HepG2 (cell line): ENCODE data around the gene AP1M2. TPM values are rescaled to one million over a fixed set of nuclear protein-coding genes. Genes with fewer than 3 reads are reported as not detected.

Experiments
- AGO2 ChIP-seq: fragments of 200-400 bp; formaldehyde crosslinking; optimal IDR thresholded peaks from 2 replicates; pipeline ENCODE3; 2017; ENCODE audit warnings: mild to moderate bottlenecking, low read depth, low read length, moderate library complexity
- CCDC6 ChIP-seq: sonication (generic); formaldehyde crosslinking; IDR thresholded peaks from 2 replicates; pipeline ENCODE4 v1.8.1; 2022; ENCODE audit warnings: mild to moderate bottlenecking, missing genetic modification reagents, moderate library complexity
- EZH2 ChIP-seq: conservative IDR thresholded peaks from 2 replicates; pipeline ENCODE4 v1.6.1; 2012; ENCODE audit warnings: mild to moderate bottlenecking, low read depth, low read length, moderate library complexity
- FOXK1 ChIP-seq: sonication (generic); formaldehyde crosslinking; IDR thresholded peaks from 2 replicates; pipeline ENCODE4 v1.4.0; 2020; ENCODE audit warnings: low read depth, missing genetic modification reagents, borderline replicate concordance
- HMGA1 ChIP-seq: sonication (generic); formaldehyde crosslinking; conservative IDR thresholded peaks from 2 replicates; pipeline ENCODE4 v1.4.0; 2020; ENCODE audit warnings: missing genetic modification reagents
- HNRNPUL1 ChIP-seq: fragments of 200-400 bp; formaldehyde crosslinking; IDR thresholded peaks from 2 replicates; pipeline ENCODE4 v1.6.1; 2017; ENCODE audit warnings: low read depth, mild to moderate bottlenecking, low read length, moderate library complexity
- LCORL ChIP-seq, 2 experiments: fragments of 450-650 bp in 1 of 2; sonication (generic) in 1 of 2; formaldehyde crosslinking in 1 of 2; IDR thresholded peaks; 2 replicates each; pipeline versions ENCODE4 v1.5.0 to v1.6.1; 2017 to 2020; ENCODE audit warnings: antibody characterized with exemption in 1 of 2, missing genetic modification reagents in 1 of 2
- MEIS2 ChIP-seq: sonication (generic); formaldehyde crosslinking; IDR thresholded peaks from 2 replicates; pipeline ENCODE4 v1.9.0; 2021; ENCODE audit warnings: mild to moderate bottlenecking, missing genetic modification reagents
- RORA ChIP-seq: sonication (generic); formaldehyde crosslinking; IDR thresholded peaks from 2 replicates; pipeline ENCODE4 v1.5.0; 2020; ENCODE audit warnings: mild to moderate bottlenecking, missing genetic modification reagents, moderate library complexity
- ZBTB1 ChIP-seq: sonication (generic); formaldehyde crosslinking; IDR thresholded peaks from 2 replicates; pipeline ENCODE4 v1.4.0; 2020; ENCODE audit warnings: missing genetic modification reagents, borderline replicate concordance
- ZNF484 ChIP-seq: sonication (generic); formaldehyde crosslinking; IDR thresholded peaks from 2 replicates; pipeline ENCODE4 v1.5.1; 2020; ENCODE audit warnings: mild to moderate bottlenecking, low read depth, missing genetic modification reagents, borderline replicate concordance
- ZNF563 ChIP-seq: sonication (generic); formaldehyde crosslinking; IDR thresholded peaks from 2 replicates; pipeline ENCODE4 v1.8.0; 2022; ENCODE audit warnings: mild to moderate bottlenecking, moderate library complexity, missing genetic modification reagents
- polyA plus RNA-seq, 8 experiments: library from polyadenylated mRNA; depleted of rRNA in 3 of 8; stranded (reverse) in 7 of 8; unstranded in 1 of 8; fragments of >200 nt; fragmentation: Illumina TruSeq in 4 of 8; extraction: Trizol in 4 of 8; gene quantifications; 2 replicates each; pipeline versions ENCODE4 v1.2.1 to v1.2.3, GENCODE V29; 2011 to 2016; ENCODE audit warnings: low read depth in 4 of 8, missing spikeins in 1 of 8, mixed read lengths in 1 of 8; ENCODE audit not compliant: insufficient read depth in 1 of 8
- total RNA-seq, 5 experiments: library from RNA; depleted of rRNA; stranded (reverse); fragments of >200 nt; fragmentation: Illumina TruSeq; extraction: Trizol; gene quantifications; 2 replicates each; pipeline ENCODE4 v1.2.3, GENCODE V29; 2016; ENCODE audit warnings: low read depth in 1 of 5
- TF ChIP-seq, protein P1 (sequence below): sonication (generic); formaldehyde crosslinking; IDR thresholded peaks from 2 replicates; pipeline ENCODE4 v1.4.0; 2020; ENCODE audit warnings: missing genetic modification reagents
- TF ChIP-seq, protein P2 (sequence below): sonication (generic); formaldehyde crosslinking; IDR thresholded peaks from 2 replicates; pipeline ENCODE4 v1.4.0; 2020; ENCODE audit warnings: missing genetic modification reagents
- TF ChIP-seq, protein P3 (sequence below): sonication (generic); formaldehyde crosslinking; IDR thresholded peaks from 2 replicates; pipeline ENCODE4 v1.8.0; 2022; ENCODE audit warnings: missing genetic modification reagents, mild to moderate bottlenecking, inconsistent platforms, borderline replicate concordance
- TF ChIP-seq, protein P4 (sequence below): sonication (generic); formaldehyde crosslinking; IDR thresholded peaks from 2 replicates; pipeline ENCODE4 v1.4.0; 2020; ENCODE audit warnings: mild to moderate bottlenecking, missing genetic modification reagents, borderline replicate concordance

The AP1M2 gene
- total and polyA plus RNA-seq, 2 of the 13 experiments (the other 11 are each of a cell fraction or from before 2014, with no cell fraction given), result 6.3 to 76.8 TPM

DNA sequence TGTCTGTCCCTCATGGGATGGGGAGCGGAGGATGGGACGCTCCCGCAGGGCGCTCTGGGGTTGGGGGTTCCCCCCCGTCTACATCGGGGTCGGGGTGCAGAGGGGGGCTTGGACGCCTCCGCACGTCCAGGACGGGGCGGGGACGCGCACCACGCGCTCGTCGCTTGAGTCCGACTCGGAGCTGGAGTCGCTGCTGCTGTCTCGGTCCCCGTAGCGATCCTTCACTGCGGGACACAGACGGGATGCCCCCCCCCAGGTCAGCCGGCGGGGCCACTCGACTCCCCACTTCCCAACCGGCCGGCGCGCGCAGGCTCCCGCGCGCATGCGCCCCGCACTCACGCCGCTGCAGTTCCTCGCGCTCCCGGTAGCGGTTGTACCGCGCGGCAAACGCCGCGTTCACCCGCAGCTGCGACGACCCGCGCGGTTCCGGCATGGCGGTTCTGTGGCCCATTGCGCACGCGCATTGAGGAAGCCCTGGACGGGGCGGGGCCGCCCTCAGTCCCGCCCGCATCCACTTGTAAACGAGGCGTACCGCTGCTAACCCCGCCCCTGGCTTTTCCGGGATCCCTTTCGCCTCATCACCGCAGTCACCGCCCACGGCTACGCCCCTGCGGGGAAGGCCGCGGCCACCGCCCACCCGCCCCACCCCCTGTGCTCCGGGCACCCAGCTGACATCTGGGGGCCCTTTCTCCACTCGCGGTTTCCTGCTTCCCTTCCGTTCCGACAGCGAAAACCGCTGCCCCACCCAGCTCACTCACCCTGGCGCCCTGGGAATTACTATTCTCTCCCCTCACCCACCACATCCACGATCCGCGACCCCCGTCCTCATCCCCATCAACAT is 21.3 kb downstream of the AP1M2 start, which contains the start of gene KRI1 (continued):
- TF ChIP-seq RORA, result no peak
- TF ChIP-seq MEIS2 (CRISPR knock-in tag), result peak; percentile 78
- TF ChIP-seq, protein P1, sequence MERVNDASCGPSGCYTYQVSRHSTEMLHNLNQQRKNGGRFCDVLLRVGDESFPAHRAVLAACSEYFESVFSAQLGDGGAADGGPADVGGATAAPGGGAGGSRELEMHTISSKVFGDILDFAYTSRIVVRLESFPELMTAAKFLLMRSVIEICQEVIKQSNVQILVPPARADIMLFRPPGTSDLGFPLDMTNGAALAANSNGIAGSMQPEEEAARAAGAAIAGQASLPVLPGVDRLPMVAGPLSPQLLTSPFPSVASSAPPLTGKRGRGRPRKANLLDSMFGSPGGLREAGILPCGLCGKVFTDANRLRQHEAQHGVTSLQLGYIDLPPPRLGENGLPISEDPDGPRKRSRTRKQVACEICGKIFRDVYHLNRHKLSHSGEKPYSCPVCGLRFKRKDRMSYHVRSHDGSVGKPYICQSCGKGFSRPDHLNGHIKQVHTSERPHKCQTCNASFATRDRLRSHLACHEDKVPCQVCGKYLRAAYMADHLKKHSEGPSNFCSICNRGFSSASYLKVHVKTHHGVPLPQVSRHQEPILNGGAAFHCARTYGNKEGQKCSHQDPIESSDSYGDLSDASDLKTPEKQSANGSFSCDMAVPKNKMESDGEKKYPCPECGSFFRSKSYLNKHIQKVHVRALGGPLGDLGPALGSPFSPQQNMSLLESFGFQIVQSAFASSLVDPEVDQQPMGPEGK (CRISPR knock-in tag), result peak; percentile 92
- 0 out of 2 replicates have a peak, but pooled peaks have one; percentile 49 for TF ChIP-seq HNRNPUL1
- no peak for TF ChIP-seq LCORL (IDR thresholded peaks at IDR 0.05)
- peak; percentile 64 for TF ChIP-seq LCORL (CRISPR knock-in tag; IDR thresholded peaks at IDR 0.05)
- TF ChIP-seq AGO2, result peak; percentile 45
- no peak for TF ChIP-seq EZH2
- TF ChIP-seq FOXK1 (CRISPR knock-in tag), result peak; percentile 82
- no peak for TF ChIP-seq ZBTB1 (CRISPR knock-in tag)
- peak; percentile 91 for TF ChIP-seq ZNF563
- TF ChIP-seq, protein P2, sequence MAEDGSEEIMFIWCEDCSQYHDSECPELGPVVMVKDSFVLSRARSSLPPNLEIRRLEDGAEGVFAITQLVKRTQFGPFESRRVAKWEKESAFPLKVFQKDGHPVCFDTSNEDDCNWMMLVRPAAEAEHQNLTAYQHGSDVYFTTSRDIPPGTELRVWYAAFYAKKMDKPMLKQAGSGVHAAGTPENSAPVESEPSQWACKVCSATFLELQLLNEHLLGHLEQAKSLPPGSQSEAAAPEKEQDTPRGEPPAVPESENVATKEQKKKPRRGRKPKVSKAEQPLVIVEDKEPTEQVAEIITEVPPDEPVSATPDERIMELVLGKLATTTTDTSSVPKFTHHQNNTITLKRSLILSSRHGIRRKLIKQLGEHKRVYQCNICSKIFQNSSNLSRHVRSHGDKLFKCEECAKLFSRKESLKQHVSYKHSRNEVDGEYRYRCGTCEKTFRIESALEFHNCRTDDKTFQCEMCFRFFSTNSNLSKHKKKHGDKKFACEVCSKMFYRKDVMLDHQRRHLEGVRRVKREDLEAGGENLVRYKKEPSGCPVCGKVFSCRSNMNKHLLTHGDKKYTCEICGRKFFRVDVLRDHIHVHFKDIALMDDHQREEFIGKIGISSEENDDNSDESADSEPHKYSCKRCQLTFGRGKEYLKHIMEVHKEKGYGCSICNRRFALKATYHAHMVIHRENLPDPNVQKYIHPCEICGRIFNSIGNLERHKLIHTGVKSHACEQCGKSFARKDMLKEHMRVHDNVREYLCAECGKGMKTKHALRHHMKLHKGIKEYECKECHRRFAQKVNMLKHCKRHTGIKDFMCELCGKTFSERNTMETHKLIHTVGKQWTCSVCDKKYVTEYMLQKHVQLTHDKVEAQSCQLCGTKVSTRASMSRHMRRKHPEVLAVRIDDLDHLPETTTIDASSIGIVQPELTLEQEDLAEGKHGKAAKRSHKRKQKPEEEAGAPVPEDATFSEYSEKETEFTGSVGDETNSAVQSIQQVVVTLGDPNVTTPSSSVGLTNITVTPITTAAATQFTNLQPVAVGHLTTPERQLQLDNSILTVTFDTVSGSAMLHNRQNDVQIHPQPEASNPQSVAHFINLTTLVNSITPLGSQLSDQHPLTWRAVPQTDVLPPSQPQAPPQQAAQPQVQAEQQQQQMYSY (CRISPR knock-in tag), result no peak
- TF ChIP-seq, protein P3, sequence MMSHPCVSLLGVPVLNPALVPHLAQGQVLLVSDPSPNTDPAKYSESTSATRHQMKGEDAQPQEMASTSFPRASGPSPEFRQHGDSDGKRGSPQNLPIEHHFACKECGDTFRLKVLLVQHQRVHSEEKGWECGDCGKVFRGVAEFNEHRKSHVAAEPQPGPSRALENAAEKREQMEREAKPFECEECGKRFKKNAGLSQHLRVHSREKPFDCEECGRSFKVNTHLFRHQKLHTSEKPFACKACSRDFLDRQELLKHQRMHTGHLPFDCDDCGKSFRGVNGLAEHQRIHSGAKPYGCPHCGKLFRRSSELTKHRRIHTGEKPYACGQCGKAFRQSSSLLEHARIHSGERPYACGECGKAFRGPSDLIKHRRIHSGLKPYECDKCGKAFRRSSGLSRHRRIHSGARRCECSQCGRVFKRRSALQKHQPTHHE (CRISPR knock-in tag), result peak; percentile 85; the same call in 1 of the 2 replicates
- peak; percentile 95 for TF ChIP-seq CCDC6 (CRISPR knock-in tag)
- TF ChIP-seq ZNF484 (CRISPR knock-in tag), result no peak
- no peak for TF ChIP-seq HMGA1 (CRISPR knock-in tag)
- TF ChIP-seq, protein P4, sequence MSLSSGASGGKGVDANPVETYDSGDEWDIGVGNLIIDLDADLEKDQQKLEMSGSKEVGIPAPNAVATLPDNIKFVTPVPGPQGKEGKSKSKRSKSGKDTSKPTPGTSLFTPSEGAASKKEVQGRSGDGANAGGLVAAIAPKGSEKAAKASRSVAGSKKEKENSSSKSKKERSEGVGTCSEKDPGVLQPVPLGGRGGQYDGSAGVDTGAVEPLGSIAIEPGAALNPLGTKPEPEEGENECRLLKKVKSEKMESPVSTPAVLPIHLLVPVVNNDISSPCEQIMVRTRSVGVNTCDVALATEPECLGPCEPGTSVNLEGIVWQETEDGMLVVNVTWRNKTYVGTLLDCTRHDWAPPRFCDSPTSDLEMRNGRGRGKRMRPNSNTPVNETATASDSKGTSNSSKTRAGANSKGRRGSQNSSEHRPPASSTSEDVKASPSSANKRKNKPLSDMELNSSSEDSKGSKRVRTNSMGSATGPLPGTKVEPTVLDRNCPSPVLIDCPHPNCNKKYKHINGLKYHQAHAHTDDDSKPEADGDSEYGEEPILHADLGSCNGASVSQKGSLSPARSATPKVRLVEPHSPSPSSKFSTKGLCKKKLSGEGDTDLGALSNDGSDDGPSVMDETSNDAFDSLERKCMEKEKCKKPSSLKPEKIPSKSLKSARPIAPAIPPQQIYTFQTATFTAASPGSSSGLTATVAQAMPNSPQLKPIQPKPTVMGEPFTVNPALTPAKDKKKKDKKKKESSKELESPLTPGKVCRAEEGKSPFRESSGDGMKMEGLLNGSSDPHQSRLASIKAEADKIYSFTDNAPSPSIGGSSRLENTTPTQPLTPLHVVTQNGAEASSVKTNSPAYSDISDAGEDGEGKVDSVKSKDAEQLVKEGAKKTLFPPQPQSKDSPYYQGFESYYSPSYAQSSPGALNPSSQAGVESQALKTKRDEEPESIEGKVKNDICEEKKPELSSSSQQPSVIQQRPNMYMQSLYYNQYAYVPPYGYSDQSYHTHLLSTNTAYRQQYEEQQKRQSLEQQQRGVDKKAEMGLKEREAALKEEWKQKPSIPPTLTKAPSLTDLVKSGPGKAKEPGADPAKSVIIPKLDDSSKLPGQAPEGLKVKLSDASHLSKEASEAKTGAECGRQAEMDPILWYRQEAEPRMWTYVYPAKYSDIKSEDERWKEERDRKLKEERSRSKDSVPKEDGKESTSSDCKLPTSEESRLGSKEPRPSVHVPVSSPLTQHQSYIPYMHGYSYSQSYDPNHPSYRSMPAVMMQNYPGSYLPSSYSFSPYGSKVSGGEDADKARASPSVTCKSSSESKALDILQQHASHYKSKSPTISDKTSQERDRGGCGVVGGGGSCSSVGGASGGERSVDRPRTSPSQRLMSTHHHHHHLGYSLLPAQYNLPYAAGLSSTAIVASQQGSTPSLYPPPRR, result 0 out of 2 replicates have a peak, but pooled peaks have one; percentile 35
